K562 (cell line): ENCODE results near the gene SAFB. TPM values are rescaled to one million over a fixed set of nuclear protein-coding genes. Genes with fewer than 3 reads are reported as not detected.

Experiments
- ATAC-seq: fragments of 200-7000 bp; cut with Tn5 transposase; 3 replicates; pipeline ENCODE4 v1.9.1; 2020; ENCODE audit warnings: moderate library complexity
- BruUV-seq: library from RNA; stranded (reverse); fragments of 400-500 nt; replicated peaks from 2 replicates; lab custom pipeline; 2021; lab: Mats Ljungman, UMichigan
- CTCF ChIA-PET: fragments of 300-600 bp; formaldehyde crosslinking; extraction: SDS; loops from one replicate; lab custom pipeline; 2021; ENCODE audit warnings: low intra/inter-chr PET ratio; lab: Yijun Ruan, JAX
- POLR2A ChIA-PET: fragments of 300-600, 350-650 bp; sonication (Branson Sonifier 250); formaldehyde crosslinking; extraction: SDS; loops from one replicate; lab custom pipeline; 2021; ENCODE audit warnings: antibody characterized with exemption, inconsistent platforms; lab: Yijun Ruan, JAX
- DNase-seq, 4 experiments: peaks; one replicate each; pipeline versions ENCODE4 v3.0.0 to v3.0.0-alpha.2; 2011 to 2018; ENCODE audit warnings: low spot score in 3 of 4, mixed read lengths in 3 of 4; ENCODE audit errors: extremely low read depth in 1 of 4
- FAIRE-seq: peaks from 2 replicates; lab custom pipeline; 2011; peaks lifted over from hg19 to GRCh38; lab: Jason Lieb, UNC
- H2AFZ ChIP-seq: 2 replicates; pipeline ENCODE4 v1.6.0; 2011; ENCODE audit warnings: low read depth, low read length, control low read depth, inconsistent platforms
- H3K27ac ChIP-seq: fragments of 200-600 bp; 3 replicates; pipeline ENCODE4 v1.8.0; 2011; ENCODE audit warnings: low read depth, mild to moderate bottlenecking, control low read depth, inconsistent platforms, low read length, moderate library complexity, mixed read lengths; ENCODE audit errors: extremely low read depth
- H3K27me3 ChIP-seq, 2 experiments: fragments of 300-600 bp in 1 of 2; 2 replicates in 1 of 2; 3 replicates in 1 of 2; pipeline versions ENCODE4 v1.6.0 to v1.8.0; 2011; ENCODE audit warnings: inconsistent platforms in 2 of 2, low read length in 2 of 2, mild to moderate bottlenecking in 1 of 2, mixed read lengths in 1 of 2, moderate library complexity in 1 of 2; ENCODE audit not compliant: control insufficient read depth in 2 of 2, insufficient read depth in 2 of 2
- H3K36me3 ChIP-seq: fragments of 300-600 bp; 3 replicates; pipeline ENCODE4 v1.8.0; 2011; ENCODE audit warnings: mild to moderate bottlenecking, low read length, inconsistent platforms; ENCODE audit not compliant: control insufficient read depth, insufficient read depth
- H3K4me1 ChIP-seq, 2 experiments: fragments of 200-600 bp in 1 of 2; replicated peaks in 1 of 2; 2 replicates in 1 of 2; 3 replicates in 1 of 2; pipeline versions ENCODE4 v1.5.1 to v1.8.0; 2011; ENCODE audit warnings: inconsistent platforms in 2 of 2, low read length in 2 of 2, mild to moderate bottlenecking in 1 of 2, mixed read lengths in 1 of 2, moderate library complexity in 1 of 2; ENCODE audit not compliant: control insufficient read depth in 2 of 2, insufficient read depth in 2 of 2
- H3K4me2 ChIP-seq: 2 replicates; pipeline ENCODE4 v1.6.1; 2011; ENCODE audit warnings: low read length, control low read depth, inconsistent platforms, mixed read lengths; ENCODE audit not compliant: insufficient read depth
- H3K4me3 ChIP-seq: fragments of 200-600 bp; sonication (generic), shearing (Covaris generic); 2 replicates; pipeline ENCODE4 v1.5.1; 2016; ENCODE audit warnings: control low read depth, inconsistent platforms
- H3K79me2 ChIP-seq: fragments of 200-600 bp; 3 replicates; pipeline ENCODE4 v1.8.0; 2011; ENCODE audit warnings: low read length, inconsistent platforms; ENCODE audit not compliant: control insufficient read depth, insufficient read depth
- H3K9ac ChIP-seq, 2 experiments: 2 replicates each; pipeline versions ENCODE4 v1.6.0 to v1.6.1; 2011; ENCODE audit warnings: low read depth in 2 of 2, low read length in 2 of 2, control low read depth in 1 of 2, inconsistent platforms in 1 of 2, mild to moderate bottlenecking in 1 of 2, mixed read lengths in 1 of 2; ENCODE audit not compliant: insufficient read depth in 1 of 2
- H3K9me1 ChIP-seq: one replicate; pipeline ENCODE4 v1.6.0; 2011; ENCODE audit warnings: inconsistent platforms, mild to moderate bottlenecking, low read length, moderate library complexity; ENCODE audit not compliant: control insufficient read depth, insufficient read depth
- H3K9me3 ChIP-seq: replicated peaks from 2 replicates; pipeline ENCODE4 v1.5.1; 2011; ENCODE audit warnings: low read depth, low read length, inconsistent platforms; ENCODE audit not compliant: control insufficient read depth, insufficient read depth
- H4K20me1 ChIP-seq: replicated peaks from 2 replicates; pipeline ENCODE4 v1.6.1; 2011; ENCODE audit warnings: low read length, inconsistent platforms, mixed read lengths; ENCODE audit not compliant: control insufficient read depth, insufficient read depth
- ATF3 ChIP-seq, 2 experiments: fragments of 450-650 bp in 1 of 2; sonication (generic) in 1 of 2; formaldehyde crosslinking in 1 of 2; IDR thresholded peaks in 1 of 2; conservative IDR thresholded peaks in 1 of 2; 2 replicates each; pipeline versions ENCODE4 v1.6.1 to v1.8.1; 2016 to 2023; ENCODE audit warnings: mild to moderate bottlenecking in 2 of 2, moderate library complexity in 2 of 2, inconsistent platforms in 1 of 2, missing genetic modification reagents in 1 of 2
- CHD2 ChIP-seq: IDR thresholded peaks from 2 replicates; pipeline ENCODE4 v1.6.1; 2011; ENCODE audit warnings: low read depth, low read length
- CREBBP ChIP-seq: IDR thresholded peaks from one replicate; pipeline ENCODE4 v1.6.1; 2012; ENCODE audit warnings: low read depth, mild to moderate bottlenecking, control low read depth, inconsistent platforms, low read length
- ESRRB ChIP-seq: fragments of 250-450 bp; sonication (Bioruptor Pico); IDR thresholded peaks from 2 replicates; pipeline ENCODE4 v1.5.0; 2020; ENCODE audit warnings: mild to moderate bottlenecking, moderate library complexity, borderline replicate concordance
- GATAD2B ChIP-seq: fragments of 450-650 bp; IDR thresholded peaks from 2 replicates; pipeline ENCODE4 v1.6.1; 2017; ENCODE audit warnings: mild to moderate bottlenecking, borderline replicate concordance
- KAT7 ChIP-seq: sonication (generic); formaldehyde crosslinking; IDR thresholded peaks from 2 replicates; pipeline ENCODE4 v1.8.0; 2022; ENCODE audit warnings: missing genetic modification reagents, mild to moderate bottlenecking, borderline replicate concordance
- KAT8 ChIP-seq: fragments of 450-650 bp; IDR thresholded peaks from 2 replicates; pipeline ENCODE4 v1.6.1; 2016; ENCODE audit warnings: low read depth, mild to moderate bottlenecking
- NFRKB ChIP-seq: fragments of 450-650 bp; IDR thresholded peaks from 2 replicates; pipeline ENCODE4 v1.6.1; 2016; ENCODE audit warnings: low read depth
- RNF2 ChIP-seq: sonication (generic); IDR thresholded peaks from 2 replicates; pipeline ENCODE4 v1.6.1; 2016
- SIX5 ChIP-seq, 2 experiments: IDR thresholded peaks; 2 replicates each; pipeline ENCODE4 v1.6.1; 2011; ENCODE audit warnings: low read length in 2 of 2, borderline replicate concordance in 1 of 2, low read depth in 1 of 2, mild to moderate bottlenecking in 1 of 2, moderate library complexity in 1 of 2; ENCODE audit not compliant: insufficient read depth in 1 of 2
- SLC30A9 ChIP-seq: fragments of 250-450 bp; sonication (Bioruptor Pico); IDR thresholded peaks from 2 replicates; pipeline ENCODE4 v1.8.0; 2022; ENCODE audit warnings: mild to moderate bottlenecking, moderate library complexity
- TFAM ChIP-seq: fragments of 250-450 bp; sonication (Bioruptor Pico); conservative IDR thresholded peaks from 2 replicates; pipeline ENCODE4 v1.5.0; 2021; ENCODE audit warnings: mild to moderate bottlenecking, moderate library complexity
- TRIM25 ChIP-seq: fragments of 450-650 bp; IDR thresholded peaks from 2 replicates; pipeline ENCODE4 v1.7.0; 2016; ENCODE audit warnings: borderline replicate concordance
- ZNF134 ChIP-seq: fragments of 250-450 bp; sonication (Bioruptor Pico); conservative IDR thresholded peaks from 2 replicates; pipeline ENCODE4 v1.4.0; 2020
- ZNF507 ChIP-seq: conservative IDR thresholded peaks from 2 replicates; pipeline ENCODE4 v1.6.1; 2017; ENCODE audit warnings: missing genetic modification characterization, missing compliant biosample characterization
- ZNF76 ChIP-seq: fragments of 250-450 bp; sonication (Bioruptor Pico); IDR thresholded peaks from 2 replicates; pipeline ENCODE4 v1.4.0; 2020; ENCODE audit warnings: mild to moderate bottlenecking, moderate library complexity, borderline replicate concordance
- ZNF780A ChIP-seq: fragments of 250-450 bp; sonication (Bioruptor Pico); IDR thresholded peaks from 2 replicates; pipeline ENCODE4 v1.5.0; 2021; ENCODE audit warnings: mild to moderate bottlenecking
- WGBS: fragments of 100-300 bp; shearing (Covaris generic); methylation state at CpG from one replicate; pipeline ENCODE4 v1.1.6; 2016; ENCODE audit warnings: low coverage, mixed read lengths; ENCODE audit not compliant: insufficient coverage; ENCODE audit errors: missing lambda C conversion rate; 5-methylcytosine and 5-hydroxymethylcytosine counted together
- in situ Hi-C: fragments of 300-500 bp; cut with MboI; formaldehyde crosslinking; loops from 4 replicates; pipeline ENCODE4 v1.15.0; 2018; ENCODE audit warnings: inconsistent platforms, mixed read lengths
- intact Hi-C: fragments of 100-400 bp; cut with micrococcal nuclease; formaldehyde crosslinking; loops from 2 replicates; pipeline ENCODE4 v1.14.2; 2022
- polyA plus RNA-seq, 8 experiments: library from polyadenylated mRNA; depleted of rRNA in 4 of 8; stranded (reverse) in 5 of 8; unstranded in 3 of 8; fragments of >200 nt; fragmentation: Nextera tagmentation in 2 of 8; fragmentation: Illumina TruSeq in 1 of 8; extraction: Ambion mirVana in 2 of 8; extraction: Trizol in 1 of 8; gene quantifications; 2 replicates each; pipeline versions ENCODE4 v1.2.1 to v1.2.3, GENCODE V29; 2011 to 2014; ENCODE audit warnings: inconsistent platforms in 1 of 8, missing spikeins in 1 of 8
- total RNA-seq, 7 experiments: library from RNA; depleted of rRNA in 6 of 7; stranded (reverse); fragments of >200 nt in 6 of 7; fragmentation: Illumina TruSeq in 2 of 7; extraction: Trizol in 2 of 7; gene quantifications; 2 replicates each; pipeline versions ENCODE4 v1.2.1 to v1.2.3, GENCODE V29; 2011 to 2021; ENCODE audit warnings: low replicate concordance in 1 of 7
- TF ChIP-seq, protein P1 (sequence below): sonication (generic); IDR thresholded peaks from 2 replicates; pipeline ENCODE4 v1.6.1; 2016
- TF ChIP-seq, protein P2 (sequence below): fragments of 450-650 bp; formaldehyde crosslinking; IDR thresholded peaks from 2 replicates; pipeline ENCODE4 v1.4.0; 2020; ENCODE audit warnings: mild to moderate bottlenecking, moderate library complexity

SAFB gene
- total and polyA plus RNA-seq, 9 of the 15 experiments (the other 6 are each of a cell fraction or from before 2014, with no cell fraction given), result 1.1 to 151 (median 83.1) TPM

GRCh38 chr19:5645409-5645808 lies 22.5 kb downstream of the SAFB start:
- POLR2A ChIA-PET, result interaction anchor here (0.9 kb wide), 3 partner anchors 10 to 12 kb away, joined by 3 to 4 read pairs (median 3); no protein-coding TSS in a partner anchor
- H4K20me1 ChIP-seq, result peaks cover 29% of the 10 kb centered on the region
- no peaks in the 10 kb centered on the region for H3K27me3 ChIP-seq
- no peak overlapping the region for H3K27ac ChIP-seq
- H3K79me2 ChIP-seq, result peaks cover 66% of the 10 kb centered on the region
- no peak overlapping the region for H3K4me3 ChIP-seq
- H3K9me1 ChIP-seq, result peaks cover 8% of the 10 kb centered on the region
- CTCF ChIA-PET, result no interaction called here
- no TSS peak for BruUV-seq
- DNase-seq (no peak), FAIRE-seq (no peak), ATAC-seq (no peak)
- in situ Hi-C loops, result no loop called here
- TF ChIP-seq TRIM25 (no peak), TFAM (CRISPR knock-in tag) (no peak), ZNF76 (CRISPR knock-in tag) (no peak), KAT8 (no peak), CHD2 (no peak), CREBBP (no peak), SIX5 (IDR thresholded peaks at IDR 0.05; ENCODE audit: borderline replicate concordance in 1 of 2, insufficient read depth in 1 of 2, low read depth in 1 of 2, low read length in 2 of 2) (no peak), ATF3 (IDR thresholded peaks at IDR 0.05) (no peak), ATF3 (CRISPR knock-in tag; conservative IDR thresholded peaks at IDR 0.05) (no peak), SLC30A9 (CRISPR knock-in tag) (no peak), KAT7 (no peak), NFRKB (no peak), ZNF780A (CRISPR knock-in tag) (no peak), ESRRB (CRISPR knock-in tag) (no peak), RNF2 (no peak), GATAD2B (no peak), ZNF507 (tag) (no peak), ZNF134 (CRISPR knock-in tag) (no peak)
- TF ChIP-seq, protein P1, sequence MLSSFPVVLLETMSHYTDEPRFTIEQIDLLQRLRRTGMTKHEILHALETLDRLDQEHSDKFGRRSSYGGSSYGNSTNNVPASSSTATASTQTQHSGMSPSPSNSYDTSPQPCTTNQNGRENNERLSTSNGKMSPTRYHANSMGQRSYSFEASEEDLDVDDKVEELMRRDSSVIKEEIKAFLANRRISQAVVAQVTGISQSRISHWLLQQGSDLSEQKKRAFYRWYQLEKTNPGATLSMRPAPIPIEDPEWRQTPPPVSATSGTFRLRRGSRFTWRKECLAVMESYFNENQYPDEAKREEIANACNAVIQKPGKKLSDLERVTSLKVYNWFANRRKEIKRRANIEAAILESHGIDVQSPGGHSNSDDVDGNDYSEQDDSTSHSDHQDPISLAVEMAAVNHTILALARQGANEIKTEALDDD, result no peak
- TF ChIP-seq, protein P2, sequence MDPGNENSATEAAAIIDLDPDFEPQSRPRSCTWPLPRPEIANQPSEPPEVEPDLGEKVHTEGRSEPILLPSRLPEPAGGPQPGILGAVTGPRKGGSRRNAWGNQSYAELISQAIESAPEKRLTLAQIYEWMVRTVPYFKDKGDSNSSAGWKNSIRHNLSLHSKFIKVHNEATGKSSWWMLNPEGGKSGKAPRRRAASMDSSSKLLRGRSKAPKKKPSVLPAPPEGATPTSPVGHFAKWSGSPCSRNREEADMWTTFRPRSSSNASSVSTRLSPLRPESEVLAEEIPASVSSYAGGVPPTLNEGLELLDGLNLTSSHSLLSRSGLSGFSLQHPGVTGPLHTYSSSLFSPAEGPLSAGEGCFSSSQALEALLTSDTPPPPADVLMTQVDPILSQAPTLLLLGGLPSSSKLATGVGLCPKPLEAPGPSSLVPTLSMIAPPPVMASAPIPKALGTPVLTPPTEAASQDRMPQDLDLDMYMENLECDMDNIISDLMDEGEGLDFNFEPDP (CRISPR knock-in tag), result no peak
- intact Hi-C loops, result no loop called here
- H2AFZ ChIP-seq, result no peak overlapping the region
- H3K9me3 ChIP-seq, result no peaks in the 10 kb centered on the region
- H3K4me2 ChIP-seq, result no peak overlapping the region
- WGBS, result 91% methylated on average over 5 of the region's 5 CpGs
- H3K36me3 ChIP-seq, result peaks cover 89% of the 10 kb centered on the region
- no peak overlapping the region for H3K9ac ChIP-seq
- H3K4me1 ChIP-seq, result no peaks in the 10 kb centered on the region
